C4-2B (cell line): Measurements from ENCODE around the gene LDLRAP1.

Experiments used
- ZFX ChIP-seq: fragments of 450-650 bp; IDR thresholded peaks from 2 replicates; pipeline ENCODE4 v1.6.1; 2017
- TF ChIP-seq, protein P1 (sequence below): fragments of 450-650 bp; conservative IDR thresholded peaks from 2 replicates; pipeline ENCODE4 v1.5.1; 2017; ENCODE audit warnings: mild to moderate bottlenecking

GRCh38 chr1:25527226-25527846 lies 16.1 kb upstream of the LDLRAP1 start:
- TF ChIP-seq, protein P1, sequence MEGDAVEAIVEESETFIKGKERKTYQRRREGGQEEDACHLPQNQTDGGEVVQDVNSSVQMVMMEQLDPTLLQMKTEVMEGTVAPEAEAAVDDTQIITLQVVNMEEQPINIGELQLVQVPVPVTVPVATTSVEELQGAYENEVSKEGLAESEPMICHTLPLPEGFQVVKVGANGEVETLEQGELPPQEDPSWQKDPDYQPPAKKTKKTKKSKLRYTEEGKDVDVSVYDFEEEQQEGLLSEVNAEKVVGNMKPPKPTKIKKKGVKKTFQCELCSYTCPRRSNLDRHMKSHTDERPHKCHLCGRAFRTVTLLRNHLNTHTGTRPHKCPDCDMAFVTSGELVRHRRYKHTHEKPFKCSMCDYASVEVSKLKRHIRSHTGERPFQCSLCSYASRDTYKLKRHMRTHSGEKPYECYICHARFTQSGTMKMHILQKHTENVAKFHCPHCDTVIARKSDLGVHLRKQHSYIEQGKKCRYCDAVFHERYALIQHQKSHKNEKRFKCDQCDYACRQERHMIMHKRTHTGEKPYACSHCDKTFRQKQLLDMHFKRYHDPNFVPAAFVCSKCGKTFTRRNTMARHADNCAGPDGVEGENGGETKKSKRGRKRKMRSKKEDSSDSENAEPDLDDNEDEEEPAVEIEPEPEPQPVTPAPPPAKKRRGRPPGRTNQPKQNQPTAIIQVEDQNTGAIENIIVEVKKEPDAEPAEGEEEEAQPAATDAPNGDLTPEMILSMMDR: no peak
- TF ChIP-seq ZFX: no peak
